H1 (cell line): ENCODE data around the gene GINS3. TPM values are rescaled to one million over a fixed set of nuclear protein-coding genes. Genes with fewer than 3 reads are reported as not detected.

Experiments
- CTCF ChIA-PET: fragments of 300-600 bp; sonication (Branson Sonifier 250); formaldehyde crosslinking; loops from one replicate; lab custom pipeline; 2021; ENCODE audit not compliant: partially characterized antibody; lab: Charles Lee
- POLR2A ChIA-PET: fragments of 300-600 bp; sonication (Branson Sonifier 250); formaldehyde crosslinking; loops from one replicate; lab custom pipeline; 2021; ENCODE audit warnings: inconsistent platforms; ENCODE audit not compliant: partially characterized antibody; lab: Charles Lee
- DNase-seq, 2 experiments: peaks; one replicate each; pipeline versions ENCODE4 v3.0.0 to v3.0.0-alpha.2; 2010 to 2022; ENCODE audit warnings: low spot score in 2 of 2, low read depth in 1 of 2, mixed read lengths in 1 of 2
- FAIRE-seq: peaks from 2 replicates; lab custom pipeline; 2011; peaks lifted over from hg19 to GRCh38; lab: Jason Lieb, UNC
- H2AFZ ChIP-seq: 2 replicates; pipeline ENCODE4 v1.8.1; 2012; ENCODE audit warnings: low read length, inconsistent platforms
- H2AK5ac ChIP-seq: 2 replicates; pipeline ENCODE4 v1.6.1; 2013; ENCODE audit warnings: low read depth, low read length
- H2BK120ac ChIP-seq: replicated peaks from 2 replicates; pipeline ENCODE3; 2013; ENCODE audit warnings: low read depth, low read length, inconsistent platforms
- H2BK12ac ChIP-seq: 2 replicates; pipeline ENCODE4 v1.6.1; 2013; ENCODE audit warnings: low read depth, low read length
- H2BK15ac ChIP-seq: 2 replicates; pipeline ENCODE4 v1.6.1; 2013; ENCODE audit warnings: low read length
- H2BK20ac ChIP-seq: 2 replicates; pipeline ENCODE4 v1.6.1; 2013; ENCODE audit warnings: low read length
- H2BK5ac ChIP-seq: 2 replicates; pipeline ENCODE4 v1.6.1; 2013; ENCODE audit warnings: low read depth, low read length
- H3K14ac ChIP-seq: 2 replicates; pipeline ENCODE4 v1.6.1; 2013; ENCODE audit warnings: inconsistent platforms; ENCODE audit not compliant: insufficient read length
- H3K18ac ChIP-seq: 2 replicates; pipeline ENCODE4 v1.6.1; 2013; ENCODE audit warnings: low read length; ENCODE audit errors: extremely low read depth
- H3K23ac ChIP-seq: 2 replicates; pipeline ENCODE4 v1.6.1; 2013; ENCODE audit warnings: inconsistent platforms; ENCODE audit not compliant: insufficient read length
- H3K23me2 ChIP-seq: 2 replicates; pipeline ENCODE4 v1.6.1; 2013; ENCODE audit warnings: low read depth, low read length
- H3K27ac ChIP-seq: 2 replicates; pipeline ENCODE4 v1.6.1; 2011; ENCODE audit warnings: low read depth, low read length, inconsistent platforms
- H3K27me3 ChIP-seq, 4 experiments: replicated peaks in 1 of 4; 1 replicate in 1 of 4; 2 replicates in 3 of 4; pipeline versions ENCODE4 v1.6.1 to v1.8.1; 2011 to 2013; ENCODE audit warnings: low read length in 3 of 4, mild to moderate bottlenecking in 3 of 4, inconsistent platforms in 2 of 4, mixed read lengths in 2 of 4, moderate library complexity in 1 of 4; ENCODE audit not compliant: control insufficient read depth in 3 of 4, insufficient read depth in 3 of 4; ENCODE audit errors: extremely low read depth in 1 of 4
- H3K36me3 ChIP-seq, 4 experiments: 2 replicates each; pipeline versions ENCODE4 v1.6.1 to v1.8.1; 2011 to 2013; ENCODE audit warnings: mild to moderate bottlenecking in 4 of 4, low read length in 3 of 4, moderate library complexity in 2 of 4, control low read depth in 1 of 4, inconsistent platforms in 1 of 4; ENCODE audit not compliant: insufficient read depth in 4 of 4, control insufficient read depth in 2 of 4
- H3K4ac ChIP-seq: replicated peaks from 2 replicates; pipeline ENCODE3; 2013; ENCODE audit warnings: low read length, low read depth, mixed read lengths, inconsistent platforms; ENCODE audit not compliant: insufficient read length
- H3K4me1 ChIP-seq, 4 experiments: replicated peaks in 1 of 4; 1 replicate in 1 of 4; 2 replicates in 3 of 4; pipeline versions ENCODE4 v1.6.1 to v1.8.1; 2011 to 2013; ENCODE audit warnings: low read length in 3 of 4, inconsistent platforms in 2 of 4, mixed read lengths in 1 of 4; ENCODE audit not compliant: insufficient read depth in 4 of 4, control insufficient read depth in 3 of 4
- H3K4me2 ChIP-seq, 2 experiments: 2 replicates each; pipeline versions ENCODE4 v1.6.1 to v1.8.1; 2011 to 2013; ENCODE audit warnings: low read depth in 2 of 2, low read length in 2 of 2, control low read depth in 1 of 2, inconsistent platforms in 1 of 2, mild to moderate bottlenecking in 1 of 2; ENCODE audit not compliant: insufficient read depth in 1 of 2
- H3K4me3 ChIP-seq, 4 experiments: fragments of 200-600, 300-600 bp in 1 of 4; sonication (generic), shearing (Covaris generic), sonication (Bioruptor Twin) in 1 of 4; 2 replicates each; pipeline versions ENCODE4 v1.5.1 to v1.8.1; 2011 to 2016; ENCODE audit warnings: low read length in 4 of 4, low read depth in 3 of 4, control low read depth in 2 of 4, inconsistent platforms in 2 of 4, mild to moderate bottlenecking in 2 of 4, mixed read lengths in 1 of 4, moderate library complexity in 1 of 4; ENCODE audit not compliant: insufficient read depth in 2 of 4; ENCODE audit errors: extremely low read depth in 1 of 4
- H3K56ac ChIP-seq: replicated peaks from 2 replicates; pipeline ENCODE3; 2013; ENCODE audit warnings: low read depth, mild to moderate bottlenecking, mixed read lengths, low read length, inconsistent platforms; ENCODE audit not compliant: insufficient read length
- H3K79me1 ChIP-seq: 2 replicates; pipeline ENCODE4 v1.6.1; 2013; ENCODE audit warnings: low read depth, low read length, control low read depth
- H3K79me2 ChIP-seq, 2 experiments: 2 replicates each; pipeline versions ENCODE4 v1.6.1 to v1.8.1; 2012 to 2013; ENCODE audit warnings: low read length in 2 of 2, mild to moderate bottlenecking in 2 of 2, inconsistent platforms in 1 of 2; ENCODE audit not compliant: insufficient read depth in 2 of 2, control insufficient read depth in 1 of 2
- H3K9ac ChIP-seq, 4 experiments: replicated peaks in 1 of 4; 1 replicate in 1 of 4; 2 replicates in 3 of 4; pipeline versions ENCODE4 v1.6.1 to v1.8.1; 2011 to 2013; ENCODE audit warnings: low read depth in 3 of 4, low read length in 3 of 4, control low read depth in 2 of 4, mild to moderate bottlenecking in 2 of 4, moderate library complexity in 2 of 4, inconsistent platforms in 1 of 4; ENCODE audit errors: extremely low read depth in 1 of 4
- H3K9me3 ChIP-seq, 2 experiments: 2 replicates each; pipeline versions ENCODE4 v1.6.1 to v1.8.1; 2012 to 2013; ENCODE audit warnings: mild to moderate bottlenecking in 2 of 2, moderate library complexity in 2 of 2, control low read depth in 1 of 2, inconsistent platforms in 1 of 2, low read depth in 1 of 2, low read length in 1 of 2, mixed read lengths in 1 of 2; ENCODE audit not compliant: insufficient read depth in 2 of 2
- H4K20me1 ChIP-seq, 2 experiments: replicated peaks in 1 of 2; 2 replicates each; pipeline versions ENCODE3 to v1.8.1; 2011 to 2013; ENCODE audit warnings: inconsistent platforms in 2 of 2, low read length in 2 of 2, mild to moderate bottlenecking in 1 of 2; ENCODE audit not compliant: insufficient read depth in 2 of 2, control insufficient read depth in 1 of 2
- H4K5ac ChIP-seq: 2 replicates; pipeline ENCODE4 v1.6.1; 2013; ENCODE audit warnings: low read length, low read depth, mixed read lengths, inconsistent platforms; ENCODE audit not compliant: insufficient read length
- H4K8ac ChIP-seq: 2 replicates; pipeline ENCODE4 v1.8.0; 2013; ENCODE audit warnings: mild to moderate bottlenecking, moderate library complexity, low read length, inconsistent platforms; ENCODE audit not compliant: insufficient read depth; ENCODE audit errors: extremely low read depth
- H4K91ac ChIP-seq: replicated peaks from 2 replicates; pipeline ENCODE3; 2013; ENCODE audit warnings: low read length, mixed read lengths, inconsistent platforms; ENCODE audit not compliant: insufficient read length
- WGBS, 2 experiments: shearing (Covaris generic) in 1 of 2; methylation state at CpG; one replicate each; pipeline versions ENCODE4 v1.1.6 to v1.1.7; 2013 to 2015; ENCODE audit warnings: low lambda C conversion rate in 2 of 2, mixed read lengths in 2 of 2, inconsistent platforms in 1 of 2, low coverage in 1 of 2, missing lambda C conversion rate in 1 of 2; ENCODE audit not compliant: insufficient replicate concordance in 2 of 2, insufficient coverage in 1 of 2, insufficient read length in 1 of 2; ENCODE audit errors: extremely low coverage in 1 of 2, missing lambda C conversion rate in 1 of 2; 5-methylcytosine and 5-hydroxymethylcytosine counted together
- polyA plus RNA-seq, 7 experiments: library from polyadenylated mRNA; depleted of rRNA in 3 of 7; stranded (reverse) in 5 of 7; unstranded in 2 of 7; fragments of >200 nt in 5 of 7; fragments of 200-250 nt in 2 of 7; gene quantifications; 1 replicate in 5 of 7; 2 replicates in 1 of 7; 4 replicates in 1 of 7; pipeline versions ENCODE4 v1.2.1 to v1.2.3, GENCODE V29; 2011 to 2013; ENCODE audit warnings: missing spikeins in 2 of 7, mixed read lengths in 2 of 7
- total RNA-seq: library from RNA; stranded (reverse); fragmentation: NEBNext Ultra II Directional; extraction: Animal tissue kit (Norgen Biotek cat#: 25700); gene quantifications from 2 replicates; pipeline ENCODE4 v1.2.1, GENCODE V29; 2021

The GINS3 gene
- total and polyA plus RNA-seq, 2 of the 8 experiments (the other 6 are each of a cell fraction or from before 2014, with no cell fraction given): 12.9 to 15.4 TPM

DNA sequence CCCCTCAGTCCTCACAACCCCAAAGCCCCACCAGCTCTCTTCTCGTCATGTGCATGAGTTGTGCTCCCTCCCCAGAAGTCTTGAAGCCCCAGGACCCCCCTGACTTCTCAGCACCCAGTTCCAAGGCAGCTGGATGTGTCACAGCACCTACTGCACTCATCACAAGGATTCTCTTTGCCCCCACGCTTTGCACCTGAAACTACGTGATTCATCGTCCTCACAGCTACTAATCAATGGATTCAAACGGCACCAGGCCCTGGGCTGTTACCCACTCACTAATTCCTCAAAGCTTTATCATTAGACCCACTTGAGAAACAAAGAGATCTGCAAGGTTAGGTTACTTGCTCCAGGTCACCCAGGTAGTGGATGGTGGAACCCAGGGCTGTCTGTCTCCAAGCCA, 62.6 kb downstream of the GINS3 start:
- Histone ChIP-seq H3K18ac (no peak overlapping the region), H3K4me2 (no peak overlapping the region), H2BK5ac (no peak overlapping the region), H2BK120ac (no peak overlapping the region), H2BK15ac (no peak overlapping the region), H3K9ac (no peak overlapping the region), H4K91ac (no peak overlapping the region), H2BK20ac (no peak overlapping the region), H3K36me3 (no peaks in the 10 kb centered on the region), H4K5ac (no peak overlapping the region), H4K20me1 (peaks cover 0 to 1% of the 10 kb centered on the region in 2 experiments), H3K9me3 (no peaks in the 10 kb centered on the region), H4K8ac (no peak overlapping the region), H2AFZ (no peak overlapping the region), H3K14ac (no peak overlapping the region), H3K27me3 (no peaks in the 10 kb centered on the region), H3K79me1 (no peaks in the 10 kb centered on the region), H3K79me2 (no peaks in the 10 kb centered on the region), H3K4ac (no peak overlapping the region), H3K27ac (no peak overlapping the region), H3K4me1 (no peaks in the 10 kb centered on the region), H2BK12ac (no peak overlapping the region), H3K23ac (no peak overlapping the region), H3K4me3 (no peak overlapping the region), H3K23me2 (peaks cover 1% of the 10 kb centered on the region; the same call in 1 of the 2 replicates), H2AK5ac (no peak overlapping the region), H3K56ac (no peak overlapping the region)
- ChIA-PET CTCF (interaction anchor here (0.5 to 2.3 kb wide), 9 partner anchors 11 to 301 kb away, joined by 3 to 8 read pairs (median 3); no protein-coding TSS in a partner anchor), POLR2A (no interaction called here)
- no peak for DNase-seq
- no peak for FAIRE-seq
- 91% methylated on average over 5 of the region's 5 CpGs; no CpG with 5 or more reads in 1 of the 2 experiments for WGBS, 2 experiments
